ENCODE data around the gene ADSL. TPM values are rescaled to one million over a fixed set of nuclear protein-coding genes. Genes with fewer than 3 reads are reported as not detected.

The ADSL gene
- polyA plus RNA-seq, 12 donors = 90.8 to 234 (median 197) TPM; not detected in 1

DNA sequence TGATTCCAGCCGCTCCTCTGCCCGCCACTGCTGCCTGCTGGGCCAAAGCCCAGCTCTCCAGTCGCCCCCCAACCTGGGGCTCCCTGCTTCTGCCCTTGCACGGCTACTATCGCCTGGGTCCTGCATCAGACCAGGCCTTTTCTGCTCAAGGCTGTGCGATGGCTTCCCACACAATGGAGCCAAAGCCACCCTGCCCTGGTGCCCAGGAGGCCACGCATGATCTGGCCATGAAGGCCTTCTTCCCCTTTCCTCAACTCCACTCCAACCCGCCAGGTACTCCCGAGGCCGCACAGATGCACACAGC, 69.9 kb downstream of the ADSL start:
- no peak for DNase-seq

DNA sequence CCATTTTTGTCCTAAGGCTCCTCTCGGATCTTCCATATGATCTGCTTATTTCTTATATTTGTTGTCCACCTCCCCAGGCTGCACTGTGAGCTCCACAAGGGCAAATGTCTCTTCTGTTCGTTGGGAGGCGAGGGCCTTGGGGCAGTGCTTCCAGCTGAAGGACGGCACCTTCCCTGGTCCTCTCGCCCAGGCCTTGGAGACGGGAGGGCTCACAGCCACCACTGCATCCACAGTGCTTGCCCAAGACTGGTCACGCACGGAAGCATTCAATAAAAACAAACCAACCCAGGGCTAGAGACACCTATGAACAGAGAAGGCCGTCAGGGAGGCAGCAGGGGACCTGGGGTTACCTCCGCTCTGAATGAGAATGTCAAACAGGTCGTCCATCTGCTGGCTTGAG, 70.3 kb downstream of the ADSL start:
- DNase-seq = no peak

DNA sequence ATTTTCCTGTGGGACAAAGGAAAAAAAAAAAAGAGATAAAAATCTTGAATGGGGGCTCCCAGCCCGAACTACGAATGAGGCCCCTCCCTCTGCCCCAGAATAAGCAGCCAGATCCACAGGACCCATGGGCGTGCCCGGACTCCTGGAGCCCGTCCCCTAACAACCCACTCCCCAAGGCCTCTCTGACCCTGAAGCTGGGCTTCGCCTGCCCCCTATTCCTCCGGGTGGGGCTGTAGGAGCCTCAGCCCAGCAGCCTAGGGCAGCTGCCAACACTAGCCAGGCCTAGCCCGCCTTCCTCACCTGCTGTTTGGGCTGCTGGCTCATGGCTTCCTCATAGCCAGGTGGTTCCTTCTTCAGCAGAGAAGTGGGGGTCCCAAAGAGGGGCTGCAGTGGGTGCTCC, 70.7 kb downstream of the ADSL start:
- DNase-seq = no peak

DNA sequence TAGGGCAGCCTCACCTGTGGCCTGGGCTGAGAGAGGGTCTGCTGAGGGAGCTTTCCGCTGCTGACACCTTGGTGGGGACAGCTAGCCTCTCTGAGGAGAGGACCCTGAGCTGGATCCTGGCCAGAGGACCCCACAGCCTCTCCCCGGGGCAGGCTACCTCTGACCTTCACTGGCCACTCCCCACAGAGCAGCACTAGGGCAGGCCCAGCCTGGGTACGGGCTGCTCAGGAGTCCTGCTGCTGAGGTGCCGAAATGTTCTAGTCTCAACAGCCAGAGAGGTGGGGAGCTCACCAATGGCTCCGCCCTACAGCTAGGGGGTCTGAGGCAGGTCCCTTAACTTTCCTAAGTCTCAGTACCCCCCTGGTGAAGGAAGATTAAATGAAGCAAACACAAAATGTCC, 71.6 kb downstream of the ADSL start:
- no peak for DNase-seq

DNA sequence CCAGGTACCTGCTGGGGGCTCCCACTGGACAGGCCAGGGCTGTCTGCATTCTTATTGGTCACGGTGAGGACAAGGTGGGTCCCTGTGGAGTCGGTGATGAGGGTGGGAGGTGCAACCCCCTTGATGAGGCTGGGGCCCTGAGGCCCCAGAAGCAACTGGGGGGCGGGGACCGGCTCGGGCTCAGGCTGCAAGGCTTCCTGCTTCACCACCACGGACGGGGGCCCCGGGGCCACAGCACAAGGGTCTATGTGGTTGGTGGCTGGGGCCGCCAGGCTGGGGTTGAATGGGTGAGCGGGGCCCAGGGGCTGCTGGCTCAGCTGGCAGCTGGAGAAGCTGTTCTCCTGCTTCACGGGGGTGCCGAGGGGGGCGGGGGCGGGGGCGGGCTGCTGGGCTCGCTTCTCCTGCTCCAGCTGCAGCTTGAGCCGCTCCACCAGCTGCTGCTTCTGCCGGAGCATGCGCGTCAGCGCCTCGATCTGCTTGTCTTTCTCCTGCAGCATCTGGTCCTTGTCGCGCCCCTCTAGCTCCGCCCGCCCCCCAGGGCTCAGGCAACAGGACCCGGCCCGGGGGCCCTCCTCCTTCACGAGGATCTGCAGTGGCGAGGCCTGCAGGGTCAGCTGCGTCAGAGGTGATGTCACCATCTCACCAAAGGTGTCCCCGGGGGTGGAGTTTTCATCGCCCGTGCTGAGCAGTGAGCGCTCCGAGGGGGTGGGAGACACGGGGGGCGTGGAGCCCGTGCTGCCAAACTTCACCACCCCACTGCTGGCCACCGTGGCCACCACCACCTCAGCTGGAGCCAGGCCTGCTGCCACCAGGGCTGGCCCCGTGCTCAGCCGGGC, 72.3 kb downstream of the ADSL start:
- peak; percentile 31 for DNase-seq

DNA sequence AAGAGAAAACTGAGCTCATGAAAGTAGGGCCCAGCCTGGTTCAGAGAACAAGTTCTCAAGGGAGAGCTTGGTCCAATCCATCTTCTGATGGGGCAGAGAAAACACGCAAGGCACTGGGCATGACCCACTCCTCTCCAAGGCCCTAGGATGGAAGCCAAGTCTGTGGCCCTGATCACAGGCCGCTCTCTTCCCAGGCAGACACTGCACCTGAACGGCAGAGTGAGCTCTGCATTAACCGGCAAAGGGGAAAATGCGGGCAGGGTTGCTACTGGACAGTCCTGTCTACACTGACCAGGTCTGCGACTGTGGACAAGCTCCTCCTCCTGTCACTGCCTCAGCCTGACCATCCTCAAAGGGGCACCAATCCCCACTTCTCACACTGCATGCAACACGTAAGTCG, 73.4 kb downstream of the ADSL start:
- no peak for DNase-seq

DNA sequence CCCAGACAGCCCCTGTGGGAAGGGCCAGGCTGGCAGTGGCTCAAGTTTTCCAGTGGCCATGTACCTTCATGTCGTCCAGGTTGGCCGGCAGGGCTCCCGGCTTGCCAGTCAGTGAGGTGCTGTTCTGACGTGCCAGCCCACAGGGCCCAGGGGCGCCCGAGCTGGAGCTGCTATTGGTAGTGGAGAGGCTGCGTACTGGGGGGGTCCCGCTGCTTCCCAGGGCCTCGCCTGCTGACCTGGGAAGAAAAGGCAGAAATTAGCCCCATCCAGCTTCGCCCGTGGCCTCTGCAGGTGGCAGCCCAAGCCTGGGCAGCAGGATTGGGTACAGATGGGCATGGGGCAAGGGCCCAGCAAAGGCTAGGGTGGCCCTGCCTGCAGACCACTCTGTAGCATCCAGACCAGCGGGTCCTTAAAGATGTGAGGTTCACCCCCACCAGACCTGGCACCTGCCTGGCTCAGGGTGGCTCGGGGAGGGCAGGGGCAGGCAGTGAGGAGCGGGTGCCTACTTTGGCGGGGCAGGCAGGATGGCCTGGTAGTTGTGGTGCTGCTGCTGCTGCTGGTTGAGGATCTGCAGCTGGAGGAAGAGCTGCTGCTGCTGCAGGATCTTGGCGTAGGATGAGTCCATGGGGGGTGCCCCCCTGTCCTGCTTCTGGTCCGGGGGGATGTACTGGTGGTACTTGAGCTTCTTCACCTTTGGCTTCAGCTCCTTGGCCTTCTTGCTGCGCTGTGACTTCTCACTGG, 74.2 kb downstream of the ADSL start:
- DNase-seq = no peak

DNA sequence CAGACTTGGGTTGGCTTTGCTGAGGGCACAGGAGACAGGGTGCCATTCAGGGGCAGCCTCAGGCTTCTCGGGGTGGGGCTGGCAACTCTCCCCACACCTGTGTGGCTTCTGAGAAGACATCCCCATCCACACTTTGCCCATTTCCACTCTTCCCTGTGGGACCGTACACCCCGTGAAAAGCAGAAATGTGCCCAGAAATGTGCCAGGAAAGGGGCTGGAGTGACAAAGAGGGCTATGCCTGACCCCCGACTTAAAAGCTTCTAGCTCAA, 74.7 kb downstream of the ADSL start:
- no peak for DNase-seq

DNA sequence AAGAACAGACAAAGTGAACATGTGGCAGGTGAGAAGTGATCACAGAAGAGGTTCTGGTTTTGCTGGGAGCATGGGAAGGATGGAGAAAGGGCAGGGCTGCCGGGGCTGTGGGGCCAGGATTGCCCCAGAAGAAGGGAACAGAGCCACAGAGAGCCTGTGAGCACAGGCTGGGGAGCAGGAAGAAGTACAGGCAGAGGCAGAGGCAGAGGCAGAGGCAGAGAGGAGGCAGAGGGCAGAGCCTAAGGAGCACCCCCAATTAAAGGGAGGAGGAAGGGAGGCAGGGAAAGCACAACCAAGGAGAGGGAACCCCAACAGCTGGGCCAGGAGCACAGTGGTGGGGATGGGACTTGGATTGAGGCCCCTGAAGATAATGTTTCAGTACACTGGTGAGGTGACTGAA, 75.6 kb downstream of the ADSL start:
- no peak for DNase-seq

DNA sequence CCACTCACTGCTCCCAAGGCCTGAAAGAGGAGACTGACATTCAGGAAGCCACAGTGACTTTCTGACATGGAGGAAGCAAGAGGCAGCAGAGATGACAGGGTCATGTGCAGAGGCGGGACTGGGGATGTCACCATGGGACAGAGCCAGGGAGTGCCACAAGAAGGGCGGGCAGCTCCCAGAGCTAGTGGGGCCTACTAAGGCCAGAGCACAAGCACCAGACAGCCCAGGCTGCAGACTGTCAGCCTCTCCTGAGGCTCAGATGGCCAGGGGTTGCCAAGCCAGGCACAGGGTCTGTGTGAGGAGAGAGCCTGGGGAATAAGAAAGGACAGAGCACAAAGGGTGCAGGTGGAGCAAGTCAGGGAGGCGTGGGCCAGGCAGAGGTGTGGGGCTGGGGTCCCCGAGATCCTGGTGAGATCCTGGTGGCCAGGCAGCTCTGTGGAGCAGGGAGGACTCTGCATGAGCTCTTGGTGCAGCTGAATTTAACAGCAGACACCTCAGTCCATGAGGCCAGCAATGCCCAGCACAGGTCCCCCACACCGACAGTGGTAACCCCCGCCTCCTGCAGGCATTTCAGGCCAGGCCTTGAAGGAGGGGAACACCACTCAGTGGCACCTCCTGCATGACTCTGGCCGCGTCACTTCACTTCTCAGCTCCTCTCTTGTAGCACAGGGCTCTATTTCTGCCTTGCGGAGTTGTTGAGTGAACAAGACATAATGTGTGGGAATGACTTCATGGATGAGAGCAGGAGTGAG, 76.4 kb downstream of the ADSL start:
- DNase-seq = no peak

DNA sequence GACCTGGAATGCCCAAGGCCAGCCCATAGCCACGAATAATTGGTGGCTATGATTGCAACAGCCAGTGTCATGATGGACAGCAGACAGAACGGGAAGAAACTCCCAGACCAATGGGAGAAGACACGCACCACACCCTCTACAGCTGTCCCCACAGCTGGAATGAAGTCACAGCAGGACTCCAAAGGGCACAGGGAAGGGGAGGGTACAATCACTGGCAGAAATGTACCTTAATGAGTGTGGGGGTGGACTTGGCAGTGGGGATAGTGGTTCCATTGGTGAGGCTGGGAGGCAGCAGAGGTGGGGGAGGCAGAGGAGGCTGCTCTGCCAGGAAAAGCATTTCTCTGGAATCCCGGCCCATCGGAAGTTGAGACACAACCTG, 77.0 kb downstream of the ADSL start:
- DNase-seq = no peak

DNA sequence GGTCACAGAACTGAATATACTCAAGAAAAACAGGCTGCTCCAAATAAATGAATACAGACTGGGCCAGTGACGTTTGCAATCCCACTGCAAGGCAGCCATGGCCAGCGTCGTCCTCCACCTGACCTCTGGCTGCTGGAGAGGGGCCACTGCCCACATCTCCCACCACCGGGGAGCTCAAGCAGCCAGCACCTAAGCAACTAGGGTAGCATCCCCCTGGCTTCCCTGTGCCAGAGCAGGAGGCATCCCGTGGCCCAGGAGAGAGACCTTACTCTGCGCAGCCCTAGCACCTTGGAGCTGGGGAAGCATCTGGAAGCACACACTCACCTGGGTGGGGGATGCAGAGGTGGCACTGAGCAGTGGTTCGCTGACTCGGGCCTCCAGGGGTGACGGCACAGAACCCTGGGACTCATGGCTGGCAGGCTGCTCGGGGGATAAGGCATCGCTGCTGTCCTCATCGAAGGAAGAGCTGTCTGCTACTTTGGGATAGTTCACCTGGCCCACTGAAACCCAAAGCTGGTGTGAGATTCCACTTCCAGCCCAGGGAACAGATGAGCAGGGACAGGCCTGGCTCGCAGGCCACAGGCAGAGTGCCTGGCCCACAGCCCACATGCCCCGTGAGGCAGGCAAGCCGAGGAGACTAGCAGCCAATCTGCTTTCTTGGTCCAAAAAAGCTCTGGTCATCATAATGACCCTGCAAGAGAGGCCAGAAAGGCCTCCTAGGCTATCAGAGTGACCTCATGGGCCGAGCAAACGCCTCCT, 77.8 kb downstream of the ADSL start:
- no peak for DNase-seq

DNA sequence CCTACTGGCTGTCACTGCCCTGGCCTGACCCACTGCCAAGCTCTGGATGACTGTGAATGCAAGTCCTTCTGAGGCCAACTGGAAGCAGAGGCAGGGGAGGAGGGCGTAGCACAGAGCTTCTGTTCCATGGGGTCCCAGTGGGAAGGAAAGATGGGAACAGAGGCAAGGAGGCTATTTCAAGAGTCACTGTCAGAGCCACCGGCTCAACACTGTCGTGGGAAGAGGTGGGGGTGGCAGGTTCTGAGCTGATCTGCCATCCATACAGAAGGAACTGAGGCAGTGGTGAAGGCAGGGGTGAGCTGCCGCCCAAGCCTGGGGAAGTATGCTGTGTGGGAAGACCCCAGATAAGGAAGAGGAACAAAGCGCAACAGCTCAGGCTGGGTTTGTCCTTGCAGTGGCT, 78.8 kb downstream of the ADSL start:
- no peak for DNase-seq

DNA sequence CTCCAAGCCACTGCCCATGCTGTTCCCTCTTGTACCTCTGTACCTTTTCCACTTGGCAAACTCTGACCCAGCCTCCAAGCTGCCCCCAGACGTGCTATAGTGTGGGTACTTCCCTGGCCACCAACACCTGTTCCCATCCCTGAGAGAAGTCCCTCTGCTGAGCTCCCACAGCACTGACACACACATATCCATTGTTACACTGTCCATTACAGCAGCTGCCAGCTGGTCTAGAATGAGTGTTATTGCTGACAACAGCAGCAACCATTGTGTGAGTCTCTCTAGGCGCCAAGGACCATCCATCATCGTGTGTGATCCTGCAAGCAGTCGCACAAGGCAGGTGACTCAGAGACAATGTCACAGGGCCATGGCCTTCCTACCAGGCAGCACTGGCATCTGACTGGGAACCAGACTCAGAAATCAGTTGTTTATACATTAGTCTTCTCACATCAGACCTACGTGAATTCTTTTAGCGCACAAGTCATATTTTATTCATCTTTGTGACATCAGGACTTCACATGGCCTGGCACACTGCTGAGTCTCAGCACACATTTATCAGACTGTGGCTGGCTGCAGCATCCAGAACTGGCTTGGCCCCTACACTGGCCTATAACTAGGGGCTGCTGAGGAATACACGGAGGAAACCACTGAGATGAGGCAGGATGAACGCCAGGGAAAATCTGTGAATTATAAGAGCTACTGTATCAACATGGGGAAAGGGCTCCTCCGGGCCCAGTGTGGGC, 80.5 kb downstream of the ADSL start:
- peak; percentile 30 for DNase-seq

DNA sequence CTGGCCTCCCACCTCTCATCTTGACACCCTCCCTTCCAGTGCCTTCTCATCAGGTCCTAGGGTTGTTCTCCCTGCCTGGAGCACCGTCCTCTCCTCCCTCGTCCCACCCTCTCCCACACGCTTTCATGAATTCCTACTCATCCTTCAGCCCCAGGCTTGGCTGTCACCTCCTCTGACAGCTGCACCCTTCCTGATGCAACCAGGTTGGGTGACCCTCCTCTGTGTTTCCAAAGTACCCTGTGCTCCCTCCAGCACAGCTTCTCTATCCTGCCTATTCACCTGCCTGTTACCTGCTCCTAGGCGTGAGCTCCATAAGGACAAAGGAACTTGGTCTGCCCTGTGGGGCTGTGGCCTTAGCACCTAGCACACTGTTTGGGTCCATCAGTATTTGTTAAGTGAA, 82.5 kb downstream of the ADSL start:
- DNase-seq = no peak

DNA sequence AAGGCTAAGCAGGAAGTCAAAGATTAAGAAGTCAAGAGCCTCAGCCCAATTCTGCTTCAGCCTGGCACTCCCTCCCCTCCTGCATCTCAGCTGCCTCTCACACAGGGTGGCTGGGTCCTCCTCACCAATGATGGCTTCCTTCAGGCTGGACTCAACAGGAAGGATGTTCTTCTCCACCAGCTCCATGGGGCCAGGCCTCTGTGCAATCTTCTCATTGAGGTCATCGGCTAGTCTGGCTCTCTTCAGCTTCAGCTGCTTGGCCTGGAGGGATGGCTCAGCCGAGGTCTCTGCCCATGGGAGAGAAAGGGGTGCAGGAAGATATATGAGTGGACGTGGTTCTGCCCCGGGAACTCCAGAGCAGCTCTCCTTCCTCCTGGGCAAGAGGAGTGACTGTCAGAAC, 83.2 kb downstream of the ADSL start:
- DNase-seq = no peak

DNA sequence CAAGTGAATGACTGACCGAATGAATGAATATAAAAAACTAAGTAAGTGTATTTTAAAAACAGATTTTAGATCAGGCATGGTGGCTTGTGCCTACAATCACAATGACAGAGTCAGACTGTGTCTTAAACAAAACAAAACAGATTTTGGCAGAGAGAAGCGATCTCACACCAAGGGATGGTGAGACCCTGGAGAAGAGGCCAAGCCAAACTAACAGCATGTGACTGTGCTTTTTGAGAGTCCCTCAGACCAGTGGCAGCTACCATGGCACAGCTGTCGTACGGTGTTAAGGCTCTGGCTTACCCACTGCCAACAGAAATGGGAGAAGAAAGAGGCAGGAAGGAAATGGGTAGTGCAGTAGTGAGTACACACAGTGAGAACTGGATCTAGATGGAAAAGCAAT, 84.7 kb downstream of the ADSL start:
- no peak for DNase-seq

DNA sequence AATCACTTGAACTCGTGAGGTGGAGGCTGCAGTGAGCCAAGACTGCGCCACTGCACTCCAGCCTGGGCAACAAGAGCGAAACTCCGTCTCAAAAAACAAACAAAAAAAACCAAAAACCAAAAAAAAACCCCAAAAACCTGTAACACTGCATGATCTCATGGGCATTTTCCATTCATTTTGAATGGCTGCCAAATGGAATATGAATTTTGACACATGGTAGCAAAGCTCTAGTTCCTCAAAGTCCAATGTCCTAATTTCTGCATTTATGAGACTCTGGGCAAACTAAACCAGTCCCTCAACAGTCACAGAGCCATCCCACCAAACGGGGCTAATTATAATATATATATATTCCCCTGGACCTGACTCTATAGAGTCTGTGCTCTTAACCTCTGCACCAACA, 85.9 kb downstream of the ADSL start:
- no peak for DNase-seq

DNA sequence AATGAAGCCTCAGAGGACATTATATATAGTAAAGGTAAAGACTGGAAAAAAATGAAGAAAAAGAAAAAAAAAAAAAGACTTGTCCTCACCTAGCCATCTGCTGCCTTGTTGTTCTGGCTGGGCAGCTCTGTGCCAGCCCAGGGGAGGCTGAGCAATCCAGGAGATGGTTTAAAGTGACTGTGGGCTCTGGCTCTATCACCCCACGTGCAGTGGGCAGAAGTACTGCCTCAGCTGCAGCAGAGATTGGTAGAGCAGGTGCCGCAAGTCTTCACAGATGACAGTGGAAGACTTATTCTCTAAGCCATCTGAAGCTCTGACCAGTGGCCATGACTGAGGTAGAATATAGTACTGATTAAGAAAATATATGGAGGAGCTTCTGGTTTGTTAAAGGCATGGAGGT, 86.3 kb downstream of the ADSL start:
- DNase-seq = no peak

DNA sequence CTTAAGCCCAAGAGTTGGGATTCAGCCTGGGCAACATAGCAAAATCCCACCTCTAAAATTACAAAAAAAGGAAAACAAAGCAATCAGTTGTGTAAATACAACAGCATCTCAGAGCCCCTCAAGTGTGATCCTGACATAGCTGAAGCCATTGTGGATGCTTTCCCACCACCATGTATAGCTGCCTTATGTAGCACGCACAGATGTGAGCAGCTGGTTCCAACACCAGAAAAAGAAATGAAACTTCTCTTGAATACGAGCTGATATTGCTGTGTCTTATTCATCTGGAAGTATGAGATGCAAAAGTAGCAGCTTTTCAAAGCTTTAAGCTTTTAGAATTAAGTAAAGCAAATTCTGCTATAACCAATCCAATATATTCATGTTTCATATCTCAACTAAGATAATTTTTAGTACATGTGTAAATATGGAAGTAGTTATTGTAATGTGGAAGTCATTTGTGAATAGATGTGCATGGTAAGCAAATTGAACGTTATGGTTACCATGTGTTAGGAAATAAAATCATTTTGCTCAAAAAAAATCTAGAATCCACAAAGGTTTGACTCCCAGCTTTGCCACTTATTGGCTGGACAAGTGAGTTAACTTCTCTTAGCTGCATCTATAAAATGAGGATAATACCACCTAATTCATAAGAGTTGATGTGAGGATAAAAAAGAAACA, 87.3 kb downstream of the ADSL start:
- DNase-seq = no peak

DNA sequence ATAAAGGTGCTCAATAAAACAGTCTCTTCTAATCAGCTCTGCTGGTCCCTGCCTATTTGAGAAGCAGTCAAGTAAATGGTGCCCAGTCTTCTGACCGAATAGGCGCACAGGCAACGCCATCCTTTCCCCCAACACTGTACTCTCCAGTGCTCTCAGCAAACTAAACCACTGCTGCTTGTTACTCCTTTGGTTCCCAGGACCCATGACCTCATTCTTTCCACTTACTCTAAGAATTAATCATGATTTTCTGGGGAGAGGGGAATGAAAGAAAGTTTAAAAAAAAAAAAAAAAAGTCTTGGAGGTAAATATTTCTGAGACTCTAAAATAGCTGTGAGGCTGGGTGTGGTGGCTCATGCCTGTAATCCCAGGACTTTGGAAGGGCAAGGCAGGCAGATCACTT, 87.8 kb downstream of the ADSL start:
- no peak for DNase-seq
